Embryonic facial prominence (tissue), 1 donor: ENCODE measurements around the gene SCARB1.
"Not testable (repeated sequence)": the region's sequence is repeated elsewhere in the genome, so short reads cannot be mapped to it uniquely, and the experiment has no call there.

ENCODE experiments used
- DNase-seq: peaks from one replicate; pipeline ENCODE4 v3.0.0-alpha.2; 2016; ENCODE audit errors: extremely low spot score

SCARB1 gene

GRCh38 chr12:124863416-124864325, at the start of gene SCARB1:
SCARB1 (minus strand) TSS chr12:124863864; CDS start chr12:124863720, 144 bp downstream.
- DNase-seq: peak; percentile 53

DNA sequence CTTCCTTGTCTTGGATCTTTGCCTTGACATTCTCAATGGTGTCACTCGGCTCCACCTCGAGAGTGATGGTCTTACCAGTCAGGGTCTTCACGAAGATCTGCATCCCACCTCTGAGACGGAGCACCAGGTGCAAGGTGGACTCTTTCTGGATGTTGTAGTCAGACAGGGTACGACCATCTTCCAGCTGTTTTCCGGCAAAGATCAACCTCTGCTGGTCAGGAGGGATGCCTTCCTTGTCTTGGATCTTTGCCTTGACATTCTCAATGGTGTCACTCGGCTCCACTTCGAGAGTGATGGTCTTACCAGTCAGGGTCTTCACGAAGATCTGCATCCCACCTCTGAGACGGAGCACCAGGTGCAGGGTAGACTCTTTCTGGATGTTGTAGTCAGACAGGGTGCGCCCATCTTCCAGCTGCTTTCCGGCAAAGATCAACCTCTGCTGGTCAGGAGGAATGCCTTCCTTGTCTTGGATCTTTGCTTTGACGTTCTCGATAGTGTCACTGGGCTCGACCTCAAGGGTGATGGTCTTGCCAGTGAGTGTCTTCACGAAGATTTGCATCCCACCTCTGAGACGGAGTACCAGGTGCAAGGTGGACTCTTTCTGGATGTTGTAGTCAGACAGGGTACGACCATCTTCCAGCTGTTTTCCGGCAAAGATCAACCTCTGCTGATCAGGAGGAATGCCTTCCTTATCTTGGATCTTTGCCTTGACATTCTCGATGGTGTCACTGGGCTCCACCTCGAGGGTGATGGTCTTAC, 49.0 kb upstream of the SCARB1 start:
- DNase-seq: not testable (repeated sequence)

- DNase-seq: not testable (repeated sequence)
These were observed 47.9 kb upstream of the SCARB1 start for GRCh38 chr12:124911521-124911920.

DNA sequence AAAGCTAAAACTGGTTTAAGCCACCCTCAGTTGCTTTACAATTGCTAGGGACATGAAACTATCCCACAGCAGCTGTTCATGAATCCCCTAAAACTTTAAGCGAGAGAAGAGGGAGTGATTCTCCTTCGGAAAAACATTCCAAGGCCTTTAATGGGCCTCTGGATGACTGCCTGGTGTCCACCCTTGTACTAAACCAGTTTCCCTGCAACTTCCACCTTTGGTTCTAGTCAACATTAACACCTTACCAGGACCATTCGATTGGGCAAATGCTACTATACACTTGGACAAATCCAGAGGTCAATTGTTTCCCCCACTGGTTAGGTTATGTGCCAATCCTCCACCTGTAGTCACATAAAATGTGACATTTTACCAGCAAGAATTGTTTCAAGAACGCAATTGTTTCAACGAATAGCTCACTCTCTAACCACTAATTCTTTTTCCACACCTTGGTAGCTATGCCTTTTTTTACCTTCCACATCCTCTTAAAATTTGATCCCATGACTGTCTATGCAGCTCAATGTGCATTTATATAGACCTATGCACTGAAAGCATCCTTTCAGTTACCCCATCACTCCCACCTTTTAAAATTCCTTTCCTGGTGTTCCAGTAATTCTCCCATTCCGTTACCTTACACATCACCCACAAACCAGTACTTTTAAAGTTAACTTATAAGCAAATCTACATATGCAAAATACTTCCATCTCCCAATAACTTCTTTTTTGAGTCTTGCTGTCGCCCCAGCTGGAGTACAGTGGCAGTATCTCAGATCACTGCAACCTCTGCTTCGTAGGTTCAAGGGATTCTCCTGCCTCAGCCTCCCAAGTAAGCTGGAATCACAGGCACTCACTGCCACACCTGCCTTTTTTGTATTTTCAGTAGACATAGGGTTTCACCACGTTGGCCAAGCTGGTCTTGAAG, 47.2 kb upstream of the SCARB1 start:
- no peak for DNase-seq

DNA sequence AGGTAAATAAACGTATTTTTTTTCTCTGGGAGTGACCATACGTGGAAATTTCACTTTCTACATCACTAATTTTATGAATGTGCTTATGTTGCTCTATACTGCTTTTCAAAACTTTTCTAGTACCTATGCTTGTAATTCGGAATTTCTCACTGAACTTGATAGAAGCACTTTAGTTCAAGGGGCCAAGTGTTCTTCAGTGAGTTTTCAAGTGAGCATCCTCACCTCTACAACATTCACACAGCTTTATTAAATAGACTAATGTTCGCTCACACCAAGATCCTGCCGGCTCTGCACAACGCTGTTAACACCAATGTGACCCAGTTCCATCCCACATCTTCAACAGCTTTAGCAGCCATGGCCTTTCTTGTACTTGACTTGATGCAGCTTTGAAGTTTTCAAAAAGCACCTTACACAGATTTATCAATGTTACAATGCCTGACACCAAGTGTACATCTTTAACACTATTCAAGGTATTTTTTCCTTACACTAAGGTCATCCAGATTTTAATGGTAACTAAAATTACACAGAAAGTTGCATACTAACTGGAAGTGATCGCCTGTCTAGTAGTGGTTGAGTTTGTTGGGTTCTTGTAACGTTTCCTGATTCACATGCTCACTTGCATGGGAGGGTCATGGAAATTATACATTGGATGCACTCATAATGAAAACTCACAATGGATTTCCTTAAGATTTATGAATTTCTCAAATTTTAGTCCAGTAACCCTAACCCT, 46.3 kb upstream of the SCARB1 start:
- no peak for DNase-seq

GRCh38 chr12:124906606-124907261, 43.1 kb upstream of the SCARB1 start:
- DNase-seq: peak; percentile 86

DNA sequence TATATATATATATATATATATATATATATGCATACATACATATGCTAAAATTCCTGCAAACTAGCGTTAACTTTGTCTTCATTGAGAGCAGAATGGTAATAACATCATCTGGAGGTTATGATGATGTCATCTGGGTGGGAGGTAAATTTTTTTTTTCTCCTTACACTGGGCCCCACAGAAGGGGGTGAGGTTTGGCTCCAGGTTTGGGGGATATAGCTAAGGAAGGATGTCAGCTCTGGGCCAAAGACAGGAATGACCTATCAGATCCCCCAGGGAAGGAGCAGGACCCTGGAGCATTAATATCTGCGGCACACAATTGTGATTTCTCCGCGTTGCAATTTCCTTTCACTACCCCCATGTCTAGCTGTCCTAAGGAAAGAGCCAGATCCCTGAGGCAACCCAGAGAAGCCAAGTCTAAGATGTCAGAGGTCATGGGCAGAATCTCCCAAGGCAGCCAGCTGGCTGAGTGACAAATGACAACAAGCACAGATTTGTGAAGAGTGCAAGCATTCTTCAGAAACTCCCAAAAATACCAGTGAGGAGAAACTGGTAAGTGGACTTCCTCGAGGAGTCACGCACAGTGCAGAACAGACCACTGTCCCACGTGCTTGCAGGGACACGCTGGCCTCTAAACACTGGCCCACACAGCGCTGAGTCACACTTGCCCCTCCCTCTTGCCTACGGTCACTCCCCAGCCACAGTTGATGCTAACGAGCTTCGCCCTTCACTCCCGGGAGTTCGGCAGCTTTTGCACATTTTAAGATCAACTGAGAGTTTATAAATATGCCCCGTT, 40.8 kb upstream of the SCARB1 start:
- DNase-seq: no peak

GRCh38 chr12:124902916-124903315, 39.3 kb upstream of the SCARB1 start:
- DNase-seq: no peak

- DNase-seq: no peak
These were observed 37.3 kb upstream of the SCARB1 start for GRCh38 chr12:124901003-124901402.

- not testable (repeated sequence) for DNase-seq
These were observed 36.7 kb upstream of the SCARB1 start for GRCh38 chr12:124900345-124900795.

DNA sequence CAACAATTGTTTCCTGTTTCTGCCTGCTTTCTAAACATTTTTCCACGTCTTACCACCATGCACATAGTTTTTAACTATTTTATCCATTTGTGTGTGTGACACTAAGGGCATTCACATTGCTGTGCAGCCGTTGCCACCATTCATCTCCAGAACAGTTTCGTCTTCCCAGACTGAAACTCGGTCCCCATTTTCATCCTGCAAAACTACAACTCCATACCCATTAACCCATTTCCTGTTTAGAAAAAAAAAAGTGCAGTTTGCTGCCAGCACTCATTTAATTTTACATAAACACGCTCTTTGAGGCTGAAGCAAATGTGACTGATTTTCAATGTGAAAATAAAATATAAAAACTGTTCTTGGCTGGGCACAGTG, 35.2 kb upstream of the SCARB1 start:
- DNase-seq: no peak

- DNase-seq: no peak
These were observed 34.7 kb upstream of the SCARB1 start for GRCh38 chr12:124898200-124898922.

DNA sequence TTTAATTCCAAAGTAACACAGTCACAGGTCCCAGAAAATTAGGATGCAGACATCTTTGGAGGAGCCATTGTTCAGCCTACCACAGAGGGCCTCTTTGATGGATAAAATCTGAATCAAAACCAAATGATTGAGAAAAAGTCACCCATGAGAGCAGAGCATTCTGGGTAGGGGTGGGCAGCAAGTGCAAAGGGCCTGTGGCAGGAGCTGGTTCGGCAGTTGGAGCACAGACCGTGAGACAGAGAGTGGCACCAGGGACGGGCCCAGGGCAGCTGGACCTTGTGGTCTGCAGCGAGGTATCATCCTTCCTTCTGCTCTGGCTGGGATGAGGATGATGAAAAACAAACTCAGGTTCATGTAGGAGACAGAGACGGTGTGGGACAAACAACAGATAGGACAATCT, 32.8 kb upstream of the SCARB1 start:
- no peak for DNase-seq

GRCh38 chr12:124893792-124894516, 30.3 kb upstream of the SCARB1 start:
- DNase-seq: no peak

GRCh38 chr12:124888260-124888659, 24.6 kb upstream of the SCARB1 start:
- DNase-seq: no peak

DNA sequence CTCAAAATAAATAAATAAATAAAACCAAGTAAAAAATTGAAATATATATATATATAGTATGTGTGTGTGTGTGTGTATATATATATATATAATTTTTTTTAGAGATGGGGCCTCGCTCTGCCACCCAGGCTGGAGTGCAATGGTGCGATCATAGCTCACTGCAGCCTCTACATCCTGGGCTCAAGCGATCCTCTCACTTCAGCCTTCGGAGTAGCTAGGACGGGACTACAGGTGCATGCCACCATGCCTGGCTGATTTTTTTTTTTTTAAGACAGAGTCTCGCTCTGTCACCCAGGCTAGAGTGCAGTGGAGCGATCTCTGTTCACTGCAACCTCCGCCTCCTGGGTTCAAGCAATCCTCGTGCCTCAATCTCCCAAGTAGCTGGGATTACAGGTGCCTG, 24.1 kb upstream of the SCARB1 start:
- not testable (repeated sequence) for DNase-seq

DNA sequence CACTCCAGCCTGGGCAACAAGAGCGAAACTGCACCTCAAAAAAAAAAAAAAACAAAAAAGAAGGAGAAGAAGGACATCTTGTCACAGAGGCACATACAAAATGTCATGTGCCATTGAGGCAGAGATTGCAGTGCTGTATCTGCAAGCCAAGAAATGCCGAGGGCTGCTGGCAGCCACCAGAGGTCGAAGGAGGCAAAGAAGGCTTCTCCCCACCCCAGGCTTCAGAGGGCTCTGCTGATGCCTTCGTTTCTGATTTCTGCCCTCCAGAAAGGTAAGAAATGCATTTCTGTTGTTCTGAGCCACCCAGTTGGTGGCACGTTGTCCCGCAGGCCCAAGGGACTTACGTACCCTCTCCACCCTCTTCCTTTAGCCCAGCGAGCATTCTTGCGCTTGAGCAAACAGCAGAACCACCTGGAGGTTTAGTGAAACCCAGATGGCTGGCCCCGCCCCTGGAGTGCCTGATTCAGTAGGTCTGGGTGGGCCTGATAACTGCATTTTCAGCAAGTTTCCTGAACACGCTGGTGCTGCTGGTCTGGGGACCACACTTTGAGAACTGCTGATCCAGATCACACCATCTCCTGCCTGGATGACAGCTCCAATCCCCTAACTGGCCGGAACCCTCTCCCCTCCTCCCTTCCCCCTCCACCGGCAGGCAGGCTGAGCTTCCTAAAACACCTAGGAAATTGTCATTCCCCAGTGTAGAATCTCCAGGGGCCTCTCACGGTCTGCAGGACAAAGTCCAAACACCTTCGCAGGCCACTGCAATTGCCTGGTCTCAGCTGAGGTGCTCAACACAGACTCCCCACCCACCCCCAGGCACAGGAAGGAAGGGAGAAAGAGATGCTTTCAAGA, 21.1 kb upstream of the SCARB1 start:
- DNase-seq: no peak
